Measurements from ENCODE around the gene MTRF1. TPM values are rescaled to one million over a fixed set of nuclear protein-coding genes. Genes with fewer than 3 reads are reported as not detected.

Gene MTRF1
- total and polyA plus RNA-seq, 11 donors, result 8.3 to 12.0 (median 10.1) TPM

- ATAC-seq, result no peak
- peaks cover 0 to 37% (median 11%) of the 10 kb centered on the region in 12 donors for H3K9me3 ChIP-seq
- WGBS, 4 donors, result 71 to 88% (median 87%) methylated on average over 1 of the region's 1 CpG
- DNase-seq, result no peak
- H3K4me3 ChIP-seq, result no peak overlapping the region
- no peaks in the 10 kb centered on the region for H3K27me3 ChIP-seq
- H3K36me3 ChIP-seq, result no peaks in the 10 kb centered on the region
- no peak for TF ChIP-seq POLR2A (IDR thresholded peaks at IDR 0.05)
- TF ChIP-seq CTCF (IDR thresholded peaks at IDR 0.05), result no peak
- intact Hi-C loops (cut with DNase I), result no loop called here
- no peaks in the 10 kb centered on the region for H3K4me1 ChIP-seq
- no peak overlapping the region for H3K27ac ChIP-seq
Observed at GRCh38 chr13:41293272-41293671, 29.9 kb upstream of the MTRF1 start.

GRCh38 chr13:41291246-41291645, 27.9 kb upstream of the MTRF1 start:
- no peak for ATAC-seq
- Histone ChIP-seq H3K4me1 (no peaks in the 10 kb centered on the region), H3K4me3 (no peak overlapping the region), H3K36me3 (no peaks in the 10 kb centered on the region), H3K27me3 (no peaks in the 10 kb centered on the region), H3K27ac (no peak overlapping the region), H3K9me3 (peaks cover 0 to 37% (median 11%) of the 10 kb centered on the region in 12 donors)
- intact Hi-C loops (cut with DNase I), result no loop called here
- 90 to 94% (median 93%) methylated on average over 7 of the region's 7 CpGs for WGBS, 4 donors
- TF ChIP-seq CTCF (IDR thresholded peaks at IDR 0.05) (no peak), POLR2A (IDR thresholded peaks at IDR 0.05) (no peak)
- no peak for DNase-seq

- H3K36me3 ChIP-seq, result no peaks in the 10 kb centered on the region
- no peaks in the 10 kb centered on the region for H3K4me1 ChIP-seq
- H3K27me3 ChIP-seq, result no peaks in the 10 kb centered on the region
- intact Hi-C loops (cut with DNase I), result no loop called here
- ATAC-seq (no peak), DNase-seq (no peak)
- TF ChIP-seq CTCF (IDR thresholded peaks at IDR 0.05) (no peak), POLR2A (IDR thresholded peaks at IDR 0.05) (no peak)
- 86 to 97% (median 91%) methylated on average over 10 of the region's 10 CpGs for whole genome bisulfite sequencing, 4 donors
- H3K9me3 ChIP-seq, result peaks cover 0 to 30% (median 11%) of the 10 kb centered on the region in 12 donors
- no peak overlapping the region for H3K4me3 ChIP-seq
- H3K27ac ChIP-seq, result no peak overlapping the region
Observed at GRCh38 chr13:41289463-41289881, 26.1 kb upstream of the MTRF1 start.

GRCh38 chr13:41286370-41286769, 23.0 kb upstream of the MTRF1 start:
- Histone ChIP-seq H3K4me3 (no peak overlapping the region), H3K9me3 (peaks cover 0 to under 1% (median 0%) of the 10 kb centered on the region in 12 donors), H3K4me1 (no peaks in the 10 kb centered on the region), H3K36me3 (no peaks in the 10 kb centered on the region), H3K27ac (no peak overlapping the region), H3K27me3 (no peaks in the 10 kb centered on the region)
- ATAC-seq, result no peak
- intact Hi-C loops (cut with DNase I), result no loop called here
- no peak for TF ChIP-seq POLR2A (IDR thresholded peaks at IDR 0.05)
- no peak for TF ChIP-seq CTCF (IDR thresholded peaks at IDR 0.05)
- 87 to 89% (median 89%) methylated on average over 5 of the region's 5 CpGs for WGBS, 4 donors
- DNase-seq, result no peak

Data from heart left ventricle (tissue), 16 donors.